ENCODE results near the gene CCDC102A. TPM values are rescaled to one million over a fixed set of nuclear protein-coding genes. Genes with fewer than 3 reads are reported as not detected.
A peak's percentile ranks its signal among the peaks of the same experiment; 100 is the strongest.

The CCDC102A gene
- total and polyA plus RNA-seq, 9 of the 15 experiments (the other 6 are each of a cell fraction or from before 2014, with no cell fraction given): 0.03 to 4.9 (median 1.4) TPM

DNA sequence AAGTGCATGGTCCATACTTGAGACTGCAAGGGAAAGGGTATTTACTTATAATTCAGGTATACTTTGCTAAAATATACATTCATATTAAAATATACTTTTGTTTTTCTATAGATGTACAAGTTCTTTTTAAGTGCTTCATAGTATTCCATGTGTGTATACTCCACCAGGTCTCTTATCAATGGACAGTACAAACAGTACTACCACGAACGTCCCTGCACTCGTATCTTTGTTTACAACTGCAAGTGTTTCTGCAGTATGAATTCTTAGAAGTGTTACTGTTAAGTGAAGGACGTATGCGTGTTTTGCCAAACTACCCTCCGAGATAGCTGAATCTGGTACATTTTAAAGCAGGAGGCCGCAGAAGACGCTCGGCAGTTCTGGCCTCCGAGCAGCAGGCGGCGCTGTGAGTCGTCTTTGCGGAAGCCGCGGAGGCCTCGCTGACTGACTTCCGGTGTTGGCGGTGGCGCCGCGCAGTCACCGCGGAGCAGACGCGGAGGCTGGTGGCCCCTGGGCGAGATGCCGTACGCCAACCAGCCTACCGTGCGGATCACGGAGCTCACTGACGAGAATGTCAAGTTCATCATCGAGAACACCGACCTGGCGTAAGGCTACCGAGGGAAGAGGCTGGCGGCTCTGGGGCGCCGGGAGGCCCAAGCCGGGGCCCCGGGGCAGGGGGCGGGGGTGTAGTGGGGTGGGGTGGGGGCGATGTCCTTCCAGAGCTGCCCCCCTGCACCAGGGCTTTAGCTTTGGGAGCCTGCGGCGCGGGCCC is 74.0 kb downstream of the CCDC102A start, which contains the start of gene POLR2C (continued):
- TF ChIP-seq, protein P1, sequence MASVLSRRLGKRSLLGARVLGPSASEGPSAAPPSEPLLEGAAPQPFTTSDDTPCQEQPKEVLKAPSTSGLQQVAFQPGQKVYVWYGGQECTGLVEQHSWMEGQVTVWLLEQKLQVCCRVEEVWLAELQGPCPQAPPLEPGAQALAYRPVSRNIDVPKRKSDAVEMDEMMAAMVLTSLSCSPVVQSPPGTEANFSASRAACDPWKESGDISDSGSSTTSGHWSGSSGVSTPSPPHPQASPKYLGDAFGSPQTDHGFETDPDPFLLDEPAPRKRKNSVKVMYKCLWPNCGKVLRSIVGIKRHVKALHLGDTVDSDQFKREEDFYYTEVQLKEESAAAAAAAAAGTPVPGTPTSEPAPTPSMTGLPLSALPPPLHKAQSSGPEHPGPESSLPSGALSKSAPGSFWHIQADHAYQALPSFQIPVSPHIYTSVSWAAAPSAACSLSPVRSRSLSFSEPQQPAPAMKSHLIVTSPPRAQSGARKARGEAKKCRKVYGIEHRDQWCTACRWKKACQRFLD (CRISPR knock-in tag; IDR thresholded peaks at IDR 0.05): no peak
- TF ChIP-seq GABPB1 (CRISPR knock-in tag; IDR thresholded peaks at IDR 0.05) (peak; percentile 97), SRSF7 (optimal IDR thresholded peaks at IDR 0.05; ENCODE audit: low read depth, low read length) (no peak), SMARCA5 (IDR thresholded peaks at IDR 0.05) (no peak), CREM (IDR thresholded peaks at IDR 0.05; ENCODE audit: low read depth) (peak; percentile 89), PCBP1 (IDR thresholded peaks at IDR 0.05; ENCODE audit: low read depth, low read length, poor library complexity, severe bottlenecking) (no peak), TCFL5 (CRISPR knock-in tag; conservative IDR thresholded peaks at IDR 0.05) (no peak), SRSF1 (IDR thresholded peaks at IDR 0.05; ENCODE audit: low read depth, low read length) (no peak), MAFG (tag; conservative IDR thresholded peaks at IDR 0.05) (no peak), KLF16 (IDR thresholded peaks at IDR 0.05) (no peak), CBX3 (IDR thresholded peaks at IDR 0.05; ENCODE audit: borderline replicate concordance in 1 of 2, low read length in 2 of 2) (peak in 1 of 2 experiments; percentile 34; a peak in 1 of 3 replicates), E2F3 (CRISPR knock-in tag; IDR thresholded peaks at IDR 0.05) (no peak), MECOM (CRISPR knock-in tag; IDR thresholded peaks at IDR 0.05) (no peak), ZNF384 (IDR thresholded peaks at IDR 0.05; ENCODE audit: low read depth, low read length) (peak; percentile 28; the same call in 1 of the 2 replicates), POLR2G (IDR thresholded peaks at IDR 0.05; ENCODE audit: low read depth, low read length) (peak; percentile 98), POLR2H (tag; IDR thresholded peaks at IDR 0.05; ENCODE audit: low read depth) (peak; percentile 83), RCOR1 (IDR thresholded peaks at IDR 0.05; ENCODE audit: borderline replicate concordance in 1 of 2, low read depth in 2 of 2, low read length in 2 of 2) (peak in 1 of 2 experiments; percentile 68; a peak in 2 of 4 replicates)
- TF ChIP-seq, protein P2, sequence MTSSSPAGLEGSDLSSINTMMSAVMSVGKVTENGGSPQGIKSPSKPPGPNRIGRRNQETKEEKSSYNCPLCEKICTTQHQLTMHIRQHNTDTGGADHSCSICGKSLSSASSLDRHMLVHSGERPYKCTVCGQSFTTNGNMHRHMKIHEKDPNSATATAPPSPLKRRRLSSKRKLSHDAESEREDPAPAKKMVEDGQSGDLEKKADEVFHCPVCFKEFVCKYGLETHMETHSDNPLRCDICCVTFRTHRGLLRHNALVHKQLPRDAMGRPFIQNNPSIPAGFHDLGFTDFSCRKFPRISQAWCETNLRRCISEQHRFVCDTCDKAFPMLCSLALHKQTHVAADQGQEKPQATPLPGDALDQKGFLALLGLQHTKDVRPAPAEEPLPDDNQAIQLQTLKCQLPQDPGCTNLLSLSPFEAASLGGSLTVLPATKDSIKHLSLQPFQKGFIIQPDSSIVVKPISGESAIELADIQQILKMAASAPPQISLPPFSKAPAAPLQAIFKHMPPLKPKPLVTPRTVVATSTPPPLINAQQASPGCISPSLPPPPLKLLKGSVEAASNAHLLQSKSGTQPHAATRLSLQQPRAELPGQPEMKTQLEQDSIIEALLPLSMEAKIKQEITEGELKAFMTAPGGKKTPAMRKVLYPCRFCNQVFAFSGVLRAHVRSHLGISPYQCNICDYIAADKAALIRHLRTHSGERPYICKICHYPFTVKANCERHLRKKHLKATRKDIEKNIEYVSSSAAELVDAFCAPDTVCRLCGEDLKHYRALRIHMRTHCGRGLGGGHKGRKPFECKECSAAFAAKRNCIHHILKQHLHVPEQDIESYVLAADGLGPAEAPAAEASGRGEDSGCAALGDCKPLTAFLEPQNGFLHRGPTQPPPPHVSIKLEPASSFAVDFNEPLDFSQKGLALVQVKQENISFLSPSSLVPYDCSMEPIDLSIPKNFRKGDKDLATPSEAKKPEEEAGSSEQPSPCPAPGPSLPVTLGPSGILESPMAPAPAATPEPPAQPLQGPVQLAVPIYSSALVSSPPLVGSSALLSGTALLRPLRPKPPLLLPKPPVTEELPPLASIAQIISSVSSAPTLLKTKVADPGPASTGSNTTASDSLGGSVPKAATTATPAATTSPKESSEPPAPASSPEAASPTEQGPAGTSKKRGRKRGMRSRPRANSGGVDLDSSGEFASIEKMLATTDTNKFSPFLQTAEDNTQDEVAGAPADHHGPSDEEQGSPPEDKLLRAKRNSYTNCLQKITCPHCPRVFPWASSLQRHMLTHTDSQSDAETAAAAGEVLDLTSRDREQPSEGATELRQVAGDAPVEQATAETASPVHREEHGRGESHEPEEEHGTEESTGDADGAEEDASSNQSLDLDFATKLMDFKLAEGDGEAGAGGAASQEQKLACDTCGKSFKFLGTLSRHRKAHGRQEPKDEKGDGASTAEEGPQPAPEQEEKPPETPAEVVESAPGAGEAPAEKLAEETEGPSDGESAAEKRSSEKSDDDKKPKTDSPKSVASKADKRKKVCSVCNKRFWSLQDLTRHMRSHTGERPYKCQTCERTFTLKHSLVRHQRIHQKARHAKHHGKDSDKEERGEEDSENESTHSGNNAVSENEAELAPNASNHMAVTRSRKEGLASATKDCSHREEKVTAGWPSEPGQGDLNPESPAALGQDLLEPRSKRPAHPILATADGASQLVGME (CRISPR knock-in tag; IDR thresholded peaks at IDR 0.05): no peak
- TF ChIP-seq, protein P3, sequence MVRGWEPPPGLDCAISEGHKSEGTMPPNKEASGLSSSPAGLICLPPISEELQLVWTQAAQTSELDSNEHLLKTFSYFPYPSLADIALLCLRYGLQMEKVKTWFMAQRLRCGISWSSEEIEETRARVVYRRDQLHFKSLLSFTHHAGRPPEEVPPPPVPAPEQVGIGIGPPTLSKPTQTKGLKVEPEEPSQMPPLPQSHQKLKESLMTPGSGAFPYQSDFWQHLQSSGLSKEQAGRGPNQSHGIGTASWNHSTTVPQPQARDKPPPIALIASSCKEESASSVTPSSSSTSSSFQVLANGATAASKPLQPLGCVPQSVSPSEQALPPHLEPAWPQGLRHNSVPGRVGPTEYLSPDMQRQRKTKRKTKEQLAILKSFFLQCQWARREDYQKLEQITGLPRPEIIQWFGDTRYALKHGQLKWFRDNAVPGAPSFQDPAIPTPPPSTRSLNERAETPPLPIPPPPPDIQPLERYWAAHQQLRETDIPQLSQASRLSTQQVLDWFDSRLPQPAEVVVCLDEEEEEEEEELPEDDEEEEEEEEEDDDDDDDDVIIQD (CRISPR knock-in tag; IDR thresholded peaks at IDR 0.05): no peak

Measured in K562 (cell line).